Coronary artery (tissue), 2 donors: Measurements from ENCODE around the gene DOC2B.
"Not testable (repeated sequence)": the region's sequence is repeated elsewhere in the genome, so short reads cannot be mapped to it uniquely, and the experiment has no call there.

Source experiments
- DNase-seq: peaks from one replicate; pipeline ENCODE4 v3.0.0-alpha.2; 2017; ENCODE audit warnings: low spot score
- H3K27ac ChIP-seq, 2 donors: fragments of 200-600 bp; sonication (generic); one replicate each; pipeline ENCODE4 v1.5.1; 2016 to 2019
- H3K4me3 ChIP-seq: fragments of 200-600 bp; sonication (generic); 2 replicates; pipeline ENCODE4 v1.5.1; 2016; ENCODE audit warnings: mild to moderate bottlenecking, moderate library complexity
- CTCF ChIP-seq: fragments of 200-600 bp; sonication (generic); IDR thresholded peaks from one replicate; pipeline ENCODE4 v1.5.1; 2019; ENCODE audit warnings: antibody characterized with exemption

DOC2B gene

DNA sequence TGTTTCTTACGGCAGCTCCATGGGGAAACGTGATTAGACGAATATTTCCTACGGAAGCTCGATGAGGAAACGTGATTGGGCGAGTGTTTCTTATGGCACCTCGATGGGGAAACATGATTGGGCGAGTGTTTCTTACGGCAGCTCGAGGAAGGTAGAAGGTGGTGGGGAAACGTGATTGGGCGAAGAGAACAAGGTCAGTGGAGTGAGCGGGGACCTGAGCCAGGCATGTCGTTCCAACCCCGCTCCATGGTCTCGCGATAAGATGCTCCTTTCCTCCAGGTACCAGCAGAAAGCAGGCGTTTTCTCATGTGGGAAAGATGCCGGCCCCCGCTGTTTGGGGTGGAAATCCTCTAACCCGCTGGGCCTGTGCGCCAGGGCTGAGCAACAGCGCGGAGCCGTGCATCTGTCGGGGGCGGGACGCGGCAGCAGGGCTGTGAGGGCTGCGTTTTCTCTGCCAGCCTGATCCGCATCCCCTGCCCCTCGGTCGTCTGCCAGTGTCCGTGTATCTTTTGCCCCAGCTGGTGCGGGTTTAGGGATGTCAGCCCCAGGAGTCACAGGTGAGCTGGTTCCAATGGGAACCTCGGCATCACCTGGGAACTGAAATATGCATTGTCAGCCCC, 25.6 kb upstream of the DOC2B start:
- TF ChIP-seq CTCF, result no peak
- Histone ChIP-seq H3K4me3 (no peak overlapping the region), H3K27ac (no peak overlapping the region)
- DNase-seq, result no peak

DNA sequence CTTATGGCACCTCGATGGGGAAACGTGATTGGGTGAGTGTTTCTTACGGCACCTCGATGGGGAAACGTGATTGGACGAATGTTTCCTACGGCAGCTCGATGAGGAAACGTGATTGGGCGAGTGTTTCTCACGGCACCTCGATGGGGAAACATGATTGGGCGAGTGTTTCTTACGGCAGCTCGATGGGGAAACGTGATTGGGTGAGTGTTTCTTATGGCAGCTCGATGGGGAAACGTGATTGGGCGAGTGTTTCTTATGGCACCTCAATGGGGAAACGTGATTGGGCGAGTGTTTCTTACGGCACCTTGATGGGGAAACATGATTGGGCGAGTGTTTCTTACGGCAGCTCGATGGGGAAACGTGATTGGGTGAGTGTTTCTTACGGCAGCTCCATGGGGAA, 25.0 kb upstream of the DOC2B start:
- DNase-seq, H3K27ac ChIP-seq, H3K4me3 ChIP-seq: not testable (repeated sequence)

DNA sequence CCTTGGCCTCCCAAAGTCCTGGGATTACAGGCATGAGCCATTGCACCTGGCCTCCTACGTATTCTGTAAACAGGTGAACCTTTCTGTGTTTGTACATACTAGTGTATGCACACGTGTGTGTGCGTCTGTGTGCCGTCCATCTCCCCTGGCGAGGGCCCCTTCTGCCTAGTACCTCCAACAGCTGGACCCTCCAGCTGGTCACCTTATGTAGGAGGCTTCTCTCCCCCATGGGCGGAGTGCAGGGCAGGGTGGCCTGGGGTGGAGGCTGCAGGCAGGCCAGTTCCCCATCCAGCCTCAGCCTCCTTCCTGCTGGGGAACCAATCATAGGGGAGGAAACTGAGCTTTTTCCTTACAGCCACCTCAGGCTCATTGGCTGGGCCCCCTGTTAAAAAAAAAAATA, 24.4 kb upstream of the DOC2B start:
- Histone ChIP-seq H3K27ac (no peak overlapping the region), H3K4me3 (no peak overlapping the region)
- TF ChIP-seq CTCF, result no peak
- DNase-seq, result no peak

DNA sequence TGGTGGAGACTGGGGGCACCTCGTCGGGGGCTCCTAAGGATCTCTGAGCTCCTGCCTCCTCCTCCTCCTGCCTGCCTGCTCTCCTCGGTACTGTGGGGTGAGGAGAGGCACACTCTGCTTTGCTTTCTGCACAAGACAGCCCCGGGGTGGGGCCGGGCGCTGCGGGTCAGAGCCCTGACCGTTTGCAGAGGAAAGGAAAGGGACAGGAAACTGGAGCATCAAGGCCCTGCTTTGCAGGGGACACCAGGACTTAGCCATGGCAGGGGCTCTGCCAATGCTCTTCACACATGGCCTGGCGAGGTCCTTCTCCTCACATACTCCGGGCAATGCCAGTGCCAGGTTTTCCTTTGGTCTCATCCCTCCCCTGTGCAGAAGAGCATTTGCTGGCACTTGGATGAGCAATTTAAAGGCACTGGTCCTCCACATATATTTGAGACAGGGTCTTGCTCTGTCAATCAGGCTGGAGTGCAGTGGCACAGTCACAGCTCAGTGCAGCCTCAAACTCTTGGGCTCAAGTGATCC, 23.8 kb upstream of the DOC2B start:
- DNase-seq, result no peak

GRCh38 chr17:204427-205147, 23.1 kb upstream of the DOC2B start:
- no peak for TF ChIP-seq CTCF
- H3K4me3 ChIP-seq, result no peak overlapping the region
- no peak for DNase-seq
- no peak overlapping the region for H3K27ac ChIP-seq

More for the DNA sequence above, 23.8 kb upstream of the DOC2B start:
- no peak overlapping the region for H3K4me3 ChIP-seq
- no peak overlapping the region for H3K27ac ChIP-seq
- TF ChIP-seq CTCF, result no peak

GRCh38 chr17:202501-202951, 21.1 kb upstream of the DOC2B start:
- no peak for DNase-seq
- Histone ChIP-seq H3K4me3 (no peak overlapping the region), H3K27ac (no peak overlapping the region)
- no peak for TF ChIP-seq CTCF

DNA sequence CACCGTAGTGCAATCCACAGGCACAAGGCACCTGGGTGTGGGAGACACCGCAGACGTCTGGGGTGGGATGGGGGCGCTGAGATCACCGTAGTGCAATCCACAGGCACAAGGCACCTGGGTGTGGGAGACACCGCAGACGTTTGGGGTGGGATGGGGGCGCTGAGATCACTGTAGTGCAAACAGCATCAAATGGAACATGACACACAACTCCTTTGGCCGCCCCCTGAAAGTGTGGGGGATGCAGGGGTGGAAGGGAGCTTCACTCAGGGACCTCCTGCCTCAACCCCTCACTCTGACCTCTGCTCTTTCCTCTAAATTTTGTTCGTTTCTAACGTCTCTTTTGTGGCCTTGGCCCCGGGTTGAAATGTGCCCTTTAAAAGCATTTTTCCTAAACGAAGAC, 20.3 kb upstream of the DOC2B start:
- not testable (repeated sequence) for H3K27ac ChIP-seq, H3K4me3 ChIP-seq, DNase-seq

DNA sequence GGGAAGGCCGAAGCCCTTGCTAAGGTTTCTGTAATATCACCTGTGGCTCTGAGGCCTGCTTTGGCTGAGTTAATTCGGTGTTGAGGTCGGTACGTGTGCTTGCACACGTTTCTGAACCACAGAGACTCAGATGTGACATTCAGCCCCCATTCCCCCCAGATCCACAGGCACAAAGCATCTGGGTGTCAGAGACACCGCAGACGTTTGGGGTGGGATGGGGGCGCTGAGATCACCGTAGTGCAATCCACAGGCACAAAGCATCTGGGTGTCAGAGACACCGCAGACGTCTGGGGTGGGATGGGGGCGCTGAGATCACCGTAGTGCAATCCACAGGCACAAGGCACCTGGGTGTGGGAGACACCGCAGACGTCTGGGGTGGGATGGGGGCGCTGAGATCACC, 19.8 kb upstream of the DOC2B start:
- not testable (repeated sequence) for DNase-seq, H3K4me3 ChIP-seq, H3K27ac ChIP-seq
